HG03159 (cell line): ENCODE results near the gene CMBL.

Experiments used
- ATAC-seq: cut with Tn5 transposase; IDR thresholded peaks from one replicate; pipeline ENCODE4 v1.9.1; 2021; ENCODE audit warnings: mild to moderate bottlenecking, moderate library complexity; ENCODE audit not compliant: unreplicated experiment

Gene CMBL

GRCh38 chr5:10310835-10311570 lies 3.3 kb upstream of the CMBL start:
- ATAC-seq = peak; percentile 54

GRCh38 chr5:10310066-10310779 lies 2.5 kb upstream of the CMBL start:
- no peak for ATAC-seq

- ATAC-seq = no peak
Measured at GRCh38 chr5:10308844-10309243, 1.1 kb upstream of the CMBL start.

GRCh38 chr5:10306806-10307205 lies 896 bp downstream of the CMBL start:
- ATAC-seq = no peak

GRCh38 chr5:10306114-10306513 lies 1.6 kb downstream of the CMBL start:
- no peak for ATAC-seq

GRCh38 chr5:10304932-10305331 lies 2.8 kb downstream of the CMBL start:
- no peak for ATAC-seq

GRCh38 chr5:10303699-10304170 lies 4.0 kb downstream of the CMBL start:
- ATAC-seq = no peak

- no peak for ATAC-seq
Measured at GRCh38 chr5:10303201-10303600, 4.5 kb downstream of the CMBL start.

- no peak for ATAC-seq
Measured at GRCh38 chr5:10301842-10302610, 5.7 kb downstream of the CMBL start.

- no peak for ATAC-seq
Measured at GRCh38 chr5:10301266-10301665, 6.4 kb downstream of the CMBL start.

- no peak for ATAC-seq
Measured at GRCh38 chr5:10300246-10300645, 7.5 kb downstream of the CMBL start.

- no peak for ATAC-seq
Measured at GRCh38 chr5:10297646-10298204, 10.0 kb downstream of the CMBL start.

- no peak for ATAC-seq
Measured at GRCh38 chr5:10295619-10296326, 11.9 kb downstream of the CMBL start.

GRCh38 chr5:10293907-10294662 lies 13.6 kb downstream of the CMBL start:
- no peak for ATAC-seq

GRCh38 chr5:10291692-10292339 lies 15.9 kb downstream of the CMBL start:
- no peak for ATAC-seq

GRCh38 chr5:10290438-10290837 lies 17.3 kb downstream of the CMBL start:
- no peak for ATAC-seq

- no peak for ATAC-seq
Measured at GRCh38 chr5:10289991-10290390, 17.7 kb downstream of the CMBL start.

- ATAC-seq = no peak
Measured at GRCh38 chr5:10289353-10289752, 18.3 kb downstream of the CMBL start.

- ATAC-seq = no peak
Measured at GRCh38 chr5:10288592-10289219, 19.0 kb downstream of the CMBL start.
